HepG2 (cell line): ENCODE measurements around the gene GFOD1. TPM values are rescaled to one million over a fixed set of nuclear protein-coding genes. Genes with fewer than 3 reads are reported as not detected.

Source experiments
- ATRX ChIP-seq: sonication (generic); formaldehyde crosslinking; IDR thresholded peaks from 2 replicates; pipeline ENCODE4 v1.4.0; 2020; ENCODE audit warnings: missing genetic modification reagents, borderline replicate concordance
- EZH2 ChIP-seq: conservative IDR thresholded peaks from 2 replicates; pipeline ENCODE4 v1.6.1; 2012; ENCODE audit warnings: mild to moderate bottlenecking, low read depth, low read length, moderate library complexity
- HBP1 ChIP-seq: IDR thresholded peaks from 2 replicates; pipeline ENCODE4 v1.6.1; 2016; ENCODE audit warnings: low read depth, control low read depth
- HNF1B ChIP-seq: sonication (generic); formaldehyde crosslinking; IDR thresholded peaks from 2 replicates; pipeline ENCODE4 v1.5.1; 2020; ENCODE audit warnings: mild to moderate bottlenecking, moderate library complexity, missing genetic modification reagents
- POLR2A ChIP-seq, 2 experiments: IDR thresholded peaks; 2 replicates each; pipeline ENCODE4 v1.6.1; 2011; ENCODE audit warnings: low read depth in 2 of 2, low read length in 2 of 2, mild to moderate bottlenecking in 1 of 2, moderate library complexity in 1 of 2; ENCODE audit not compliant: insufficient read depth in 1 of 2
- PPARG ChIP-seq: conservative IDR thresholded peaks from 2 replicates; pipeline ENCODE4 v1.6.1; 2016; ENCODE audit warnings: missing biosample characterization, missing genetic modification reagents
- PRDM4 ChIP-seq: sonication (generic); formaldehyde crosslinking; IDR thresholded peaks from 2 replicates; pipeline ENCODE4 v1.9.0; 2021; ENCODE audit warnings: missing genetic modification reagents, borderline replicate concordance
- RFXAP ChIP-seq: sonication (generic); formaldehyde crosslinking; IDR thresholded peaks from 2 replicates; pipeline ENCODE4 v1.4.0; 2020; ENCODE audit warnings: missing genetic modification reagents, borderline replicate concordance
- SIX1 ChIP-seq: sonication (generic); formaldehyde crosslinking; IDR thresholded peaks from 2 replicates; pipeline ENCODE4 v1.4.0; 2020; ENCODE audit warnings: missing genetic modification reagents, borderline replicate concordance
- ZNF354B ChIP-seq: sonication (generic); formaldehyde crosslinking; IDR thresholded peaks from 2 replicates; pipeline ENCODE4 v1.8.0; 2022; ENCODE audit warnings: mild to moderate bottlenecking, missing genetic modification reagents
- ZNF891 ChIP-seq: sonication (generic); formaldehyde crosslinking; IDR thresholded peaks from 2 replicates; pipeline ENCODE4 v1.5.0; 2020; ENCODE audit warnings: mild to moderate bottlenecking, missing genetic modification reagents
- ZSCAN12 ChIP-seq: sonication (generic); formaldehyde crosslinking; IDR thresholded peaks from 2 replicates; pipeline ENCODE4 v1.9.0; 2021; ENCODE audit warnings: mild to moderate bottlenecking, missing genetic modification reagents
- ZSCAN9 ChIP-seq: IDR thresholded peaks from 2 replicates; pipeline ENCODE4 v1.6.1; 2016; ENCODE audit warnings: borderline replicate concordance
- ZUFSP ChIP-seq: sonication (generic); formaldehyde crosslinking; IDR thresholded peaks from 2 replicates; pipeline ENCODE4 v1.9.0; 2021; ENCODE audit warnings: missing genetic modification reagents, mild to moderate bottlenecking, borderline replicate concordance
- polyA plus RNA-seq, 8 experiments: library from polyadenylated mRNA; depleted of rRNA in 3 of 8; stranded (reverse) in 7 of 8; unstranded in 1 of 8; fragments of >200 nt; fragmentation: Illumina TruSeq in 4 of 8; extraction: Trizol in 4 of 8; gene quantifications; 2 replicates each; pipeline versions ENCODE4 v1.2.1 to v1.2.3, GENCODE V29; 2011 to 2016; ENCODE audit warnings: low read depth in 4 of 8, missing spikeins in 1 of 8, mixed read lengths in 1 of 8; ENCODE audit not compliant: insufficient read depth in 1 of 8
- total RNA-seq, 5 experiments: library from RNA; depleted of rRNA; stranded (reverse); fragments of >200 nt; fragmentation: Illumina TruSeq; extraction: Trizol; gene quantifications; 2 replicates each; pipeline ENCODE4 v1.2.3, GENCODE V29; 2016; ENCODE audit warnings: low read depth in 1 of 5
- TF ChIP-seq, protein P1 (sequence below): sonication (generic); formaldehyde crosslinking; IDR thresholded peaks from 2 replicates; pipeline ENCODE4 v1.4.0; 2020; ENCODE audit warnings: missing genetic modification reagents, borderline replicate concordance
- TF ChIP-seq, protein P2 (sequence below): sonication (generic); formaldehyde crosslinking; IDR thresholded peaks from 2 replicates; pipeline ENCODE4 v1.4.0; 2020; ENCODE audit warnings: missing genetic modification reagents

The GFOD1 gene
- total and polyA plus RNA-seq, 2 of the 13 experiments (the other 11 are each of a cell fraction or from before 2014, with no cell fraction given), result 1.9 to 6.4 TPM

- TF ChIP-seq, protein P1, sequence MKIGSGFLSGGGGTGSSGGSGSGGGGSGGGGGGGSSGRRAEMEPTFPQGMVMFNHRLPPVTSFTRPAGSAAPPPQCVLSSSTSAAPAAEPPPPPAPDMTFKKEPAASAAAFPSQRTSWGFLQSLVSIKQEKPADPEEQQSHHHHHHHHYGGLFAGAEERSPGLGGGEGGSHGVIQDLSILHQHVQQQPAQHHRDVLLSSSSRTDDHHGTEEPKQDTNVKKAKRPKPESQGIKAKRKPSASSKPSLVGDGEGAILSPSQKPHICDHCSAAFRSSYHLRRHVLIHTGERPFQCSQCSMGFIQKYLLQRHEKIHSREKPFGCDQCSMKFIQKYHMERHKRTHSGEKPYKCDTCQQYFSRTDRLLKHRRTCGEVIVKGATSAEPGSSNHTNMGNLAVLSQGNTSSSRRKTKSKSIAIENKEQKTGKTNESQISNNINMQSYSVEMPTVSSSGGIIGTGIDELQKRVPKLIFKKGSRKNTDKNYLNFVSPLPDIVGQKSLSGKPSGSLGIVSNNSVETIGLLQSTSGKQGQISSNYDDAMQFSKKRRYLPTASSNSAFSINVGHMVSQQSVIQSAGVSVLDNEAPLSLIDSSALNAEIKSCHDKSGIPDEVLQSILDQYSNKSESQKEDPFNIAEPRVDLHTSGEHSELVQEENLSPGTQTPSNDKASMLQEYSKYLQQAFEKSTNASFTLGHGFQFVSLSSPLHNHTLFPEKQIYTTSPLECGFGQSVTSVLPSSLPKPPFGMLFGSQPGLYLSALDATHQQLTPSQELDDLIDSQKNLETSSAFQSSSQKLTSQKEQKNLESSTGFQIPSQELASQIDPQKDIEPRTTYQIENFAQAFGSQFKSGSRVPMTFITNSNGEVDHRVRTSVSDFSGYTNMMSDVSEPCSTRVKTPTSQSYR, result no peak
- 0 out of 2 replicates have a peak, but pooled peaks have one; percentile 13 for TF ChIP-seq PPARG
- no peak for TF ChIP-seq PRDM4
- TF ChIP-seq, protein P2, sequence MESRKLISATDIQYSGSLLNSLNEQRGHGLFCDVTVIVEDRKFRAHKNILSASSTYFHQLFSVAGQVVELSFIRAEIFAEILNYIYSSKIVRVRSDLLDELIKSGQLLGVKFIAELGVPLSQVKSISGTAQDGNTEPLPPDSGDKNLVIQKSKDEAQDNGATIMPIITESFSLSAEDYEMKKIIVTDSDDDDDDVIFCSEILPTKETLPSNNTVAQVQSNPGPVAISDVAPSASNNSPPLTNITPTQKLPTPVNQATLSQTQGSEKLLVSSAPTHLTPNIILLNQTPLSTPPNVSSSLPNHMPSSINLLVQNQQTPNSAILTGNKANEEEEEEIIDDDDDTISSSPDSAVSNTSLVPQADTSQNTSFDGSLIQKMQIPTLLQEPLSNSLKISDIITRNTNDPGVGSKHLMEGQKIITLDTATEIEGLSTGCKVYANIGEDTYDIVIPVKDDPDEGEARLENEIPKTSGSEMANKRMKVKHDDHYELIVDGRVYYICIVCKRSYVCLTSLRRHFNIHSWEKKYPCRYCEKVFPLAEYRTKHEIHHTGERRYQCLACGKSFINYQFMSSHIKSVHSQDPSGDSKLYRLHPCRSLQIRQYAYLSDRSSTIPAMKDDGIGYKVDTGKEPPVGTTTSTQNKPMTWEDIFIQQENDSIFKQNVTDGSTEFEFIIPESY (CRISPR knock-in tag), result peak; percentile 53; the same call in 1 of the 2 replicates
- peak; percentile 81 for TF ChIP-seq ZNF891 (CRISPR knock-in tag)
- peak; percentile 74 to 94 for TF ChIP-seq POLR2A (IDR thresholded peaks at IDR 0.05; ENCODE audit: insufficient read depth in 1 of 2, low read depth in 2 of 2, low read length in 2 of 2)
- no peak for TF ChIP-seq SIX1
- no peak for TF ChIP-seq ZUFSP (CRISPR knock-in tag)
- TF ChIP-seq EZH2, result no peak
- no peak for TF ChIP-seq HBP1 (CRISPR knock-in tag)
- no peak; the same call in 1 of the 2 replicates for TF ChIP-seq ZSCAN9 (CRISPR knock-in tag)
- TF ChIP-seq RFXAP (CRISPR knock-in tag), result peak; percentile 47; the same call in 1 of the 2 replicates
- TF ChIP-seq HNF1B, result peak; percentile 89
- peak; percentile 14; the same call in 1 of the 2 replicates for TF ChIP-seq ZNF354B
- TF ChIP-seq ZSCAN12 (CRISPR knock-in tag), result no peak
- 0 out of 2 replicates have a peak, but pooled peaks have one; percentile 69 for TF ChIP-seq ATRX (CRISPR knock-in tag)
Observed at GRCh38 chr6:13328076-13328874, 159.1 kb downstream of the GFOD1 start, which contains the start of gene TBC1D7 (continued).
